Liver (tissue), 3 donors: ENCODE results near the gene ATP4A.

Source experiments
- ATF3 ChIP-seq: IDR thresholded peaks from 2 replicates; pipeline ENCODE4 v1.6.1; 2016; ENCODE audit warnings: antibody characterized with exemption
- CTCF ChIP-seq: fragments of 150-350 bp; IDR thresholded peaks from 2 replicates; pipeline ENCODE4 v1.5.1; 2017; ENCODE audit warnings: improper control_type of control experiment, low read depth, low read length; ENCODE audit not compliant: missing input control
- FOXA1 ChIP-seq: IDR thresholded peaks from 2 replicates; pipeline ENCODE4 v1.6.1; 2016; ENCODE audit warnings: antibody characterized with exemption
- GABPA ChIP-seq, 2 donors: IDR thresholded peaks in 1 of 2; conservative IDR thresholded peaks in 1 of 2; 2 replicates each; pipeline ENCODE4 v1.6.1; 2016; ENCODE audit warnings: antibody characterized with exemption in 2 of 2, mild to moderate bottlenecking in 1 of 2, moderate library complexity in 1 of 2
- HNF4G ChIP-seq: IDR thresholded peaks from 2 replicates; pipeline ENCODE4 v1.6.1; 2016; ENCODE audit warnings: antibody characterized with exemption
- JUND ChIP-seq, 2 donors: IDR thresholded peaks; 2 replicates each; pipeline ENCODE4 v1.6.1; 2016; ENCODE audit warnings: antibody characterized with exemption in 2 of 2
- MAX ChIP-seq: IDR thresholded peaks from 2 replicates; pipeline ENCODE4 v1.6.1; 2016; ENCODE audit warnings: antibody characterized with exemption
- NR2F2 ChIP-seq: IDR thresholded peaks from 2 replicates; pipeline ENCODE4 v1.6.1; 2016; ENCODE audit warnings: antibody characterized with exemption
- RAD21 ChIP-seq, 2 donors: IDR thresholded peaks; 2 replicates each; pipeline ENCODE4 v1.6.1; 2016; ENCODE audit warnings: antibody characterized with exemption in 2 of 2, mild to moderate bottlenecking in 2 of 2
- REST ChIP-seq: IDR thresholded peaks from 2 replicates; pipeline ENCODE4 v1.6.1; 2016; ENCODE audit warnings: antibody characterized with exemption, mild to moderate bottlenecking
- TAF1 ChIP-seq: conservative IDR thresholded peaks from 2 replicates; pipeline ENCODE4 v1.6.1; 2016; ENCODE audit warnings: antibody characterized with exemption, mild to moderate bottlenecking
- YY1 ChIP-seq: IDR thresholded peaks from 2 replicates; pipeline ENCODE4 v1.6.1; 2016; ENCODE audit warnings: antibody characterized with exemption, mild to moderate bottlenecking
- ZBTB33 ChIP-seq: IDR thresholded peaks from 2 replicates; pipeline ENCODE4 v1.6.1; 2016; ENCODE audit warnings: antibody characterized with exemption
- donor health status: healthy.
- donor health status: healthy.

GRCh38 chr19:35549174-35549788 lies 14.2 kb downstream of the ATP4A start:
- TF ChIP-seq MAX (no peak), CTCF (peak; percentile 80), TAF1 (no peak), NR2F2 (no peak), YY1 (no peak), REST (no peak), ATF3 (no peak), ZBTB33 (no peak), RAD21 (IDR thresholded peaks at IDR 0.05) (peak; percentile 71 to 85), JUND (IDR thresholded peaks at IDR 0.05) (no peak), HNF4G (no peak), GABPA (IDR thresholded peaks at IDR 0.05 in 1 of 2, conservative IDR thresholded peaks at IDR 0.05 in 1 of 2) (no peak), FOXA1 (no peak)
